ENCODE results near the gene OR8I2.
"Not testable (repeated sequence)": the region's sequence is repeated elsewhere in the genome, so short reads cannot be mapped to it uniquely, and the experiment has no call there.

OR8I2 gene

DNA sequence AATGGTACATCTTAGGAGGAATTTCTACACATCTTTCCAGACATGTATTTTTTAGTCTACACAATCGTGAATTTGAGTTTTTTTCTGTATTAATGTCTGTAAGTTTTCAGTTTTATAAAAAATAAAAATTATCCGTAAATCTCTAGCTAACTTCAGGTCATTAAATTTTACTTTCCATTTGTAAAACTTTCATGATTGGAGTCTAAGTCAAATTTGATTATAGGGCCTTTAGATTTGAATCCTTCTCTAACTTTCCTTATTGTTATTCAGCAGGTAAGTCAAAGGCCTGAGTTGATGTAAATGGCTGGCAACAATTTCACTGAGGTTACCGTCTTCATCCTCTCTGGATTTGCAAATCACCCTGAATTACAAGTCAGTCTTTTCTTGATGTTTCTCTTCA is at the start of gene OR8I2:
OR8I2 (plus strand) TSS at position 301 of the 400 bp plus-strand sequence; CDS start at position 301, 0 bp downstream.
- DNase-seq: no peak

DNA sequence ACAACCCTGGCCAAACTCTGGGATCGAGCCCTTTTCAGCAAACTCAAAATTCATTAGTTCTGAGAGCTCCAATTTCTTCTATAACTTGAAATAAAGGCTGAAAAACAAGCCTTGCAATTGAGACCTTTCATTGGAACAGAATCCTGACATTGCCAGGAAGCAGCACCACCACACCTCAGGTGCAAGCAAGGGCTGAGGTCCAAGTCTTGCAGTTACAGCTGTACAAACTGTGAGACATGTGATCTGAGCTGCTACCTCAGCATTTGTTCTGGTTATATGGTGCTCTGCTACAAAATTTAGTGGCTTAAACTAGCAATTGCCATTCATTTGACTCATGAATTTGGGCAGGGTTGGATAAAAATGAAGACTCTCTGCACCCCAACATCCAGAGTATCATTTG is 47.6 kb upstream of the OR8I2 start:
- no peak for DNase-seq

DNA sequence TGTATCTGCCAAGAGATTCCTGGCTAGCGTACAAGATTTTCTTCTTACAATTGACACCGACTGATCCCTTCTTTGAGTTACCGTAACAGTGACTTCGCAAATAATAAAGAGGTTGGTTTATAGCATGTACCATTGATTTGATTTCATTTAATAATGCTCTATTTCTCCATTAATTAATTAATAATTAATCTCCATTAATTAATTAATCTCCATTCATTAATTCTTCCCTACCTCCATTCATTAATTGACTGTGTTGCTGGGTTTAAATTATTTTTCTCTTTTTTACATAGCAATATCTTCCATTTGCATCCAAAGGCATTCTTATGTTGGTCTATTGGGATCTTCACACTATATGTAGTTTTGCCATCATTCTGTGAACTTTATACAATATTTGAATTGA is 44.6 kb upstream of the OR8I2 start:
- no peak for DNase-seq

DNA sequence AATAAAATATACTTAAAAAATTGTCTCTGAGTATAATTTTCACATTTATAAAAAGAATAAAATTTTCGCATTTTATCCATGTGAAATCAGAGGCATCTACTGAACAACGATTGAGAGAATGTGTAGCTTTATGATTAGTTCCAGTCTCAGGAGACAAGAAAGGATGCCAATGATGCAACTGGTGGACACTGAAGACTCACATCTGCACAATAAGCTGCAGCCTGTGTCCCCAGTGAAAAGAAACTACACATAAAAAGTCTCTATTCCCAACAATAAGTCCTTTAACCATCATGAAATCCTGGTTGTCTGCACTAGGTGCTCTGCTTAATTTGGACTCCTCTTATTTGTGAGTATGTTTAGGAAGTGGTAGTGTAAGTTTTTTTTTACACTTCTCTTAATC is 43.6 kb upstream of the OR8I2 start:
- DNase-seq: no peak

DNA sequence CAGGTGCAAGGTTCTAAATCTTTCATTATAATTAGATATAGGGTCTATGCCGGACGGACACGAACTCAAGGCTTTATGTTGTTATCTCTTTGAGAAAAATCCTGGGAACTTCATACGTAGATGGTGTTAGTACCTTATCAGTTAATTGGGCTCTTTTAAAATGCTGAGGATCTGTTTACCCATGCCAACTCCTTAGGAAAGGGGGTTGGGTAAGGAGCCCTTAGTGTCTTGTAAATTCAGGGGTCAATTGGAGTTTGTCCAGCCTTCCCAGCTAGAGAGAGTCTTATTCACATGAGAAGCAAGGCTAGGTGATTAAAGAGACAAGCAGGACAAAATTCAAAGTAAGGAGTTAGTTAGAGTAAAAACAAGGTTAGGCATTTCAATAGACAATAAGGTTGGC is 36.7 kb upstream of the OR8I2 start:
- not testable (repeated sequence) for DNase-seq

DNA sequence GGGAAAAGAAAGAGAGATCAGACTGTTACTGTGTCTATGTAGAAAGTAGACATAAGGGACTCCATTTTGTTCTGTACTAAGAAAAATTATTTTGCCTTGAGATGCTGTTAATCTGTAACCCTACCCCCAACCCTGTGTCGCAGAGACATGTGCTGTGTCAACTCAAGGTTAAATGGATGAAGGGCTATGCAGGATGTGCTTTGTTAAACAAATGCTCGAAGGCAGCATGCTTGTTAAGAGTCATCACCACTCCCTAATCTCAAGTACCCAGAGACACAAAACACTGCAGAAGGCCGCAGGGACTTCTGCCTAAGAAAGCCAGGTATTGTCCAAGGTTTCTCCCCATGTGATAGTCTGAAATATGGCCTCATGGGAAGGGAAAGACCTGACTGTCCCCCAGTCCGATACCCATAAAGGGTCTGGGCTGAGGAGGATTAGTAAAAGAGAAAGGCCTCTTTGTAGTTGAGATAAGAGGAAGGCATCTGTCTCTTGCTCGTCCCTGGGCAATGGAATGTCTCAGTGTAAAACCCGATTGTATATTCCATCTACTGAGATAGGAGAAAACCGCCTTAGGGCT is 35.4 kb upstream of the OR8I2 start:
- not testable (repeated sequence) for DNase-seq

DNA sequence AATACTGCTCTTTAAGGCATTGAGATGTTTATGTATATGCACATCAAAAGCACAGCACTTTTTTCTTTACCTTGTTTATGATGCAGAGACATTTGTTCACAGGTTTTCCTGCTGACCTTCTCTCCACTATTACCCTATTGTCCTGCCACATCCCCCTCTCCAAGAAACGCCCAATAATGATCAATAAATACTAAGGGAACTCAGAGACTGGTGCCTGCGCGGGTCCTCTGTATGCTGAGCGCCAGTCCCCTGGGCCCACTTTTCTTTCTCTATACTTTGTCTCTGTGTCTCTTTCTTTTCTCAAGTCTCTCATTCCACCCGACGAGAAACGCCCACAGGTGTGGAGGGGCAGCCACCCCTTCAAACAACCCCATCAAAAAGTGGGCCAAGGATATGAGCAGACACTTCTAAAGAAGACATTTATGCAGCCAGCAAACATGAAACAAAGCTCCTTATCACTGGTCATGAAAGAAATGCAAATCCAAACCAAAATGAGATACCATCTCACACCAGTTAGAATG is 34.8 kb upstream of the OR8I2 start:
- DNase-seq: not testable (repeated sequence)

DNA sequence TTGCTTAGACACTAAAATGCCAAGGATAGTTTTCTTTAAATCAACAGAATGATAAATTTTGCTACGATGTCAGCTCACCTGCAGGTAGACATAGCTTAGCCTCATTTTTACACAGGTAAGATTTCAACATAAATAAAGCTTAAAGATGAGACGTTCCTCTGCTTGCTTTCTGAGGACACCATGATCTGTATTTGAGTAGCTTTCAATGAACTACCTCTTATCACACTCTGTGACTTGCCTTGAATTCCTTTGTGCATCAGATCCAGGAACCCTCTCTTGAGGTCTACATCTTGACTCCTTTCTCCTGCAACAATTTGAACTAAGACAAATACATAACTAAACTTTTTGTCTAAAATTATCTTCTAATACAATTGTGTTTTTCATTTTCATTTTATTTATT is 26.1 kb upstream of the OR8I2 start:
- no peak for DNase-seq

DNA sequence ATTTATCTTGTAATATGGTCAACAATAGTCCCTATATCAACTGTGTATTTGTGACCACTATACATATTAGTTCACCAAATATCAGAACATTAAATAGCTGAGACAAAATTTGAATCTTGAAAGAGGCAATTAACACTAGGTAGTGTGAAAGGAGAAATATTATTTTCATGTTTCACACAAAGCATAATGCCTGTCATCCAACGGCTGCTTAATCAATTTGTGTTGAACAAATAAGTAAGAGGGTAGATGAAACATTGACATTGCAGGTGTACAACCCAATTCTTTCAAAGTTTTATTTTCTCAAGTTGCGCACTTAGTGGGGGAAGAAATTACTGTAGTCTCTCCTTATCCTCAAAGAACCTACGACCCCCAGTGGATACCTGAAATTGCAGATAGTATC is 3.4 kb upstream of the OR8I2 start:
- no peak for DNase-seq

DNA sequence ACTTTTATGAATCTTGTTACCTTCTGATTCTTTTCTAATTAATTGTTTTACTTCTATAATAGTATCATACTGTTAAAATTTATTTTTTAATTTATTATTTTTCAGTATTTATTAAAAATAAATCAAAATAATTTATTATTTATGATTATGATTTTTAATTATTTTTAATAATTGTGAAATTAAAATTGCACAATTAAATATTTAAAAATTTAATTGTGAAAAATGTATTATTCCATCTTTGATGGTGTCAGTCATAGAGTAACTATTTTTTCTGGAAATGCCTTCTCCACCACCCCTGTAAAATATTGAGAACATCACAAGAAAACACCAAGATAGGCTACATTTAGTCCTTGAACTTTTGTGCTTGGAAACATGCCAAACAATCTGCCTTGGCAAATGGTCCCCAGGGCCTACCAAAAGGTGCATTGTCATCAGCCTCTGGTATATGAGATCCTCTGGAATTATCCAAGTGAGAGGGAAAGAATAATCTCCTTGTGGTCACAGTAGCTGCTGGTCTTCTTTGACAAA is 10.2 kb downstream of the OR8I2 start, which contains the start of gene OR8H2:
OR8H2 (plus strand) TSS at position 478 of the 528 bp plus-strand sequence. CDS start 1,356 bp downstream, outside the sequence.
- no peak for DNase-seq

DNA sequence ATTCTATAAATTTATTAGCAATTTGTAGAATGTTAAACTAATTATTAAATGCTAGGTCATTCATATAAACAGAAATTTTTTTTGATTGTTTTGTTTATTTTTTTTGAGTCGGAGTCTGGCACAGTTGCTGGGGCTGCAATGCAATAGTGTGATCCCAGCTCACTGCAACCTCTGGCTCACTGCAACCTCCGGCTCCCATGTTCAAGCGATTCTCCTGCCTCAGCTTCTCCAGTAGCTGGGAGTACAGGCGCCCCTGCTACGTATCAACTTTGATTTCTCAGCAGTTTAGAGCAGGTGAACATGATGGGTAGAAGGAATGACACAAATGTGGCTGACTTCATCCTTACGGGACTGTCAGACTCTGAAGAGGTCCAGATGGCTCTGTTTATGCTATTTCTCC is 29.0 kb downstream of the OR8I2 start, which contains the start of gene OR8H3:
OR8H3 (plus strand) TSS at position 301 of the 400 bp plus-strand sequence; CDS start at position 301, 0 bp downstream.
- DNase-seq: no peak

DNA sequence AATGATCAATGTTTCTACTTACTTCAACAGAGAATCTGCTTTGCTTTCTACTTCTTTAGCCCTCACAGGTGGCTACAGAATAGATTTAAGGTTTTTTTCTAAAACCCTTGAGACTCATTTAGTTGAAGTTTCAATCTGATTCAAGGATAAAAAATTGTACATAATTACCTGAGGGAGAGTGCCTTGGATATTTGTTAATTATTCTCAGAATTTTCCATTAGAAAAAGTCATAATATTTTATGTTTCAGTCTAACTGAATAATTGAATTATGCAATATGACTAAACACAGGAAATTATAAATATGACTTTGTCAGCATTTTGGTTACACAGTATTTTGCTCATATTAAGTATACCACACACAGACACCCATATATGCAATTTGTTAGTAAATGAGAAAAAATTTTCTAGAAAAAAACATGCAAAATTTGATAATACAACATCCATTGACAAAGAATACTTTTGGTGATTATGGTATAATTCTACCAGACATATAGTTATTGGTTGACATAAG is 47.1 kb downstream of the OR8I2 start, which contains the start of gene OR8J3:
OR8J3 (minus strand) TSS at position 51 of the 511 bp plus-strand sequence. CDS start 2,483 bp downstream, outside the sequence.
- no peak for DNase-seq

DNA sequence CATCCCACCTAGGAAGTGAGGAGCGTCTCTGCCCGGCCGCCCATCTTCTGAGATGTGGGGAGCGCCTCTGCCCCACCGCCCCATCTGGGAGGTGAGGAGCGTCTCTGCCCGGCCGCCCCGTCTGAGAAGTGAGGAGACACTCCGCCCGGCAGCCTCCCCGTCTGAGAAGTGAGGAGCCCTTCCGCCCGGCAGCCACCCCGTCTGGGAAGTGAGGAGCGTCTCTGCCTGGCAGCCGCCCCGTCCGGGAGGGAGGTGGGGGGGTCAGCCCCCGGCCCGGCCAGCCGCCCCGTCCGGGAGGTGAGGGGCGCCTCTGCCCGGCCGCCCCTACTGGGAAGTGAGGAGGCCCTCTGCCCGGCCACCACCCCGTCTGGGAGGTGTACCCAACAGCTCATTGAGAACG is 50.6 kb downstream of the OR8I2 start:
- not testable (repeated sequence) for DNase-seq
